ENCODE measurements around the gene ZNF705A. TPM values are rescaled to one million over a fixed set of nuclear protein-coding genes. Genes with fewer than 3 reads are reported as not detected.
"Not testable (repeated sequence)": the region's sequence is repeated elsewhere in the genome, so short reads cannot be mapped to it uniquely, and the experiment has no call there.

ZNF705A gene
- total RNA-seq, 1 donor from 2014 or later: under 0.01 TPM

GRCh38 chr12:8184206-8184605, 27.4 kb downstream of the ZNF705A start:
- DNase-seq (ENCODE audit: low read depth in 2 of 2): not testable (repeated sequence)

- not testable (repeated sequence) for DNase-seq (ENCODE audit: low read depth in 2 of 2)
Measured at GRCh38 chr12:8188088-8188487, 31.3 kb downstream of the ZNF705A start.

- DNase-seq (ENCODE audit: low read depth in 2 of 2): not testable (repeated sequence)
Measured at GRCh38 chr12:8197685-8198308, 41.0 kb downstream of the ZNF705A start.

GRCh38 chr12:8218711-8219382, 62.0 kb downstream of the ZNF705A start:
- not testable (repeated sequence) for DNase-seq (ENCODE audit: low read depth in 2 of 2)

GRCh38 chr12:8221375-8221774, 64.6 kb downstream of the ZNF705A start:
- DNase-seq (ENCODE audit: low read depth in 2 of 2): peak; percentile 88 to 95

- DNase-seq (ENCODE audit: low read depth in 2 of 2): not testable (repeated sequence)
Measured at GRCh38 chr12:8221844-8222243, 65.0 kb downstream of the ZNF705A start.

- not testable (repeated sequence) for DNase-seq (ENCODE audit: low read depth in 2 of 2)
Measured at GRCh38 chr12:8222303-8222702, 65.5 kb downstream of the ZNF705A start.

- DNase-seq (ENCODE audit: low read depth in 2 of 2): not testable (repeated sequence)
Measured at GRCh38 chr12:8223646-8224045, 66.8 kb downstream of the ZNF705A start.

- DNase-seq (ENCODE audit: low read depth in 2 of 2): not testable (repeated sequence)
Measured at GRCh38 chr12:8224782-8225181, 68.0 kb downstream of the ZNF705A start.

- DNase-seq (ENCODE audit: low read depth in 2 of 2): no peak
Measured at GRCh38 chr12:8226355-8226754, 69.5 kb downstream of the ZNF705A start.

- DNase-seq (ENCODE audit: low read depth in 2 of 2): not testable (repeated sequence)
Measured at GRCh38 chr12:8226992-8227731, 70.3 kb downstream of the ZNF705A start, which contains the start of gene FAM90A1. FAM90A1 (minus strand) TSS chr12:8227618; CDS start chr12:8224832, 2,786 bp downstream.

- not testable (repeated sequence) for DNase-seq (ENCODE audit: low read depth in 2 of 2)
Measured at GRCh38 chr12:8227732-8228077, 70.9 kb downstream of the ZNF705A start.

- not testable (repeated sequence) for DNase-seq (ENCODE audit: low read depth in 2 of 2)
Measured at GRCh38 chr12:8228607-8229006, 71.8 kb downstream of the ZNF705A start.

GRCh38 chr12:8229486-8229885, 72.7 kb downstream of the ZNF705A start:
- DNase-seq (ENCODE audit: low read depth in 2 of 2): not testable (repeated sequence)

Other genes starting within 250 kb of the ZNF705A start
- 27.4 and 34.1 TPM in 2 replicates for gene SLC2A3, start 220.8 kb upstream of the ZNF705A start, total RNA-seq
- gene FOXJ2, start 124.3 kb upstream of the ZNF705A start, total RNA-seq: 2.8 and 4.4 TPM in 2 replicates
- 0.13 and 0.26 TPM in 2 replicates for gene C3AR1, start 90.7 kb upstream of the ZNF705A start, total RNA-seq
- 23.1 and 44.5 TPM in 2 replicates for gene NECAP1, start 74.7 kb upstream of the ZNF705A start, total RNA-seq
- 0.38 TPM in 1 of 2 replicates, not detected in the other for gene CLEC4A, start 33.4 kb upstream of the ZNF705A start, total RNA-seq
- not detected in 2 replicates for gene FAM90A1, start 70.6 kb downstream of the ZNF705A start, total RNA-seq